AG04450 (cell line): ENCODE data around the gene DLX3. TPM values are rescaled to one million over a fixed set of nuclear protein-coding genes. Genes with fewer than 3 reads are reported as not detected.

Experiments
- CTCF ChIA-PET: fragments of 300-600, 350-600 bp; formaldehyde crosslinking; extraction: SDS; loops from one replicate; lab custom pipeline; 2022; ENCODE audit warnings: antibody characterized with exemption, inconsistent platforms; lab: Charles Lee
- POLR2A ChIA-PET: fragments of 350-600 bp; formaldehyde crosslinking; extraction: SDS; loops from one replicate; lab custom pipeline; 2021; ENCODE audit warnings: antibody characterized with exemption, inconsistent platforms; lab: Yijun Ruan, JAX
- DNase-seq: peaks from one replicate; pipeline ENCODE4 v3.0.0-alpha.2; 2011; ENCODE audit warnings: low read depth, low spot score
- H3K27ac ChIP-seq: one replicate; pipeline ENCODE4 v1.5.1; 2012; ENCODE audit warnings: low read depth, low read length, control low read depth
- H3K27me3 ChIP-seq: one replicate; pipeline ENCODE4 v1.6.0; 2012; ENCODE audit warnings: low read length; ENCODE audit not compliant: control insufficient read depth, insufficient read depth
- H3K4me3 ChIP-seq: 2 replicates; pipeline ENCODE4 v1.5.1; 2011; ENCODE audit warnings: mild to moderate bottlenecking, low read depth, low read length, control low read depth
- H3K9me3 ChIP-seq: 2 replicates; pipeline ENCODE4 v1.5.1; 2012; ENCODE audit warnings: low read length; ENCODE audit not compliant: control insufficient read depth, insufficient read depth
- CTCF ChIP-seq: IDR thresholded peaks from 2 replicates; pipeline ENCODE4 v1.5.1; 2011; ENCODE audit warnings: low read depth, low read length, control low read depth, inconsistent platforms
- polyA plus RNA-seq: library from polyadenylated mRNA; depleted of rRNA; stranded (reverse); fragments of >200 nt; gene quantifications from 2 replicates; pipeline ENCODE4 v1.2.3, GENCODE V29; 2011

DLX3 gene
- polyA plus RNA-seq, 1 experiment: not detected

DNA sequence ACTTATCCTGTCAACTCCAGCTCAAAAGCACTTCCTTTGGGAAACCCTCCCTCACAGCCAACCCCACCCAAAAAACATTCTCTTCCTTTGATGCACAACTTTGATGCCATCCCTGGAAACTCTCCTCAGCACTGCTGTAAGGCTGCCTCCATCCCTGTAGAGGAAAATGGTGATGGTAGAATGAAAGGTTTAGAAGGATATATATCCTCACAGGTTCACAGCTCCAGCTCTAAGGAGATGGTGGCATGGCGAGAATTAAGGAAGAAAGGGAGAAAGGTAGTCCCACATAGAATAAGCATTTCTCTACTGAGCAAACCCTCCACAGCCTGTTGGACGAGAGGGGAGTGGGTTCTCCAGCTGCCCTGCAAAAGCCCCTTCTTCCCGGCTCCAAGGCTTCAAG, 28.3 kb downstream of the DLX3 start:
- ChIA-PET CTCF (interaction anchor here (2.0 kb wide), 1 partner anchor 29 kb away, joined by 4 read pairs; no protein-coding TSS in a partner anchor), POLR2A (no interaction called here)
- Histone ChIP-seq H3K27ac (no peak overlapping the region), H3K27me3 (peaks cover 97% of the 10 kb centered on the region), H3K9me3 (peaks cover 13% of the 10 kb centered on the region; the same call in 1 of the 2 replicates), H3K4me3 (no peak overlapping the region)
- no peak for TF ChIP-seq CTCF
- DNase-seq: no peak

DNA sequence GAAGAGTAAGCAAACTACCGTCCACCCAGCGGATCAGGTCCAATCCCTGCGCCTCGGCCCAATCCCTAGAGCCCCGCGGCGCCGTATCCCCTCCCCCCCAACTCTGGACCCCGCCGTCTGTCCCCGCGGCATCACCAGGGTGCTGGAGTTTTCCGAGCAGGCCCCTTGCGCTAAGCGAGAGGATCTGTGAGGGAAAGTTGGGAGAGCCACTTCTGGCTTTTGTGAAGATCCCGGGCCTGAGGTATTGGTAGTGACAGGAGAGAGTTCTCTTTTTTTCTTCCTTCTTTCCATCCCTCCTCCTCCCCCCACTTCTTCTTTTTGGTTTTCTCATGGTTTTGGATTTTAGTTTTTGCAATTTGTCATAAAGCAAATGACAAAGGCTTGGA, 29.5 kb downstream of the DLX3 start:
- ChIA-PET POLR2A (no interaction called here), CTCF (interaction anchor here (2.0 kb wide), 1 partner anchor 31 kb away, joined by 4 read pairs; no protein-coding TSS in a partner anchor)
- no peak for DNase-seq
- Histone ChIP-seq H3K27me3 (peaks cover 91% of the 10 kb centered on the region), H3K4me3 (no peak overlapping the region), H3K9me3 (peaks cover 13% of the 10 kb centered on the region; the same call in 1 of the 2 replicates), H3K27ac (no peak overlapping the region)
- TF ChIP-seq CTCF: no peak

DNA sequence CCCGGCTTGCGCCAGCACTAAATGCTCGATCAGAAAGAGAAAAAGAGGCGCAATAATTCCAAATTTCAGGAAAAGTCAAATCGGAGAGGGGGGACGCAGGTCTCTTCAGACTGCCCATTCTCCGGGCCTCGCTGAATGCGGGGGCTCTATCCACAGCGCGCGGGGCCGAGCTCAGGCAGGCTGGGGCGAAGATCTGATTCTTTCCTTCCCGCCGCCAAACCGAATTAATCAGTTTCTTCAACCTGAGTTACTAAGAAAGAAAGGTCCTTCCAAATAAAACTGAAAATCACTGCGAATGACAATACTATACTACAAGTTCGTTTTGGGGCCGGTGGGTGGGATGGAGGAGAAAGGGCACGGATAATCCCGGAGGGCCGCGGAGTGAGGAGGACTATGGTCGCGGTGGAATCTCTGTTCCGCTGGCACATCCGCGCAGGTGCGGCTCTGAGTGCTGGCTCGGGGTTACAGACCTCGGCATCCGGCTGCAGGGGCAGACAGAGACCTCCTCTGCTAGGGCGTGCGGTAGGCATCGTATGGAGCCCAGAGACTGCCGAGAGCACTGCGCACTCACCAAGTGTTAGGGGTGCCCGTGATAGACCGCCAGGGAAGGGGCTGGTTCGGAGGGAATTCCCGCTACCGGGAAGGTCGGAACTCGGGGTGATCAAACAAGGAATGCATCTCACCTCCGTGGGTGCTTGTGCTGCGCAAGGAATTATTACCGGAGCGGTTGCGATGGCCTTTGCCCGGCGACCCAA, 30.1 kb downstream of the DLX3 start:
- H3K9me3 ChIP-seq: peaks cover 13% of the 10 kb centered on the region; the same call in 1 of the 2 replicates
- POLR2A ChIA-PET: no interaction called here
- no peak for DNase-seq
- H3K27me3 ChIP-seq: peaks cover 85% of the 10 kb centered on the region
- CTCF ChIA-PET: no interaction called here
- no peak overlapping the region for H3K27ac ChIP-seq
- H3K4me3 ChIP-seq: no peak overlapping the region
- TF ChIP-seq CTCF: no peak

- Histone ChIP-seq H3K9me3 (peaks cover 10% of the 10 kb centered on the region; the same call in 1 of the 2 replicates), H3K27me3 (peaks cover 81% of the 10 kb centered on the region), H3K27ac (no peak overlapping the region), H3K4me3 (no peak overlapping the region)
- DNase-seq: no peak
- ChIA-PET CTCF (no interaction called here), POLR2A (no interaction called here)
- TF ChIP-seq CTCF: no peak
These were observed 30.7 kb downstream of the DLX3 start for GRCh38 chr17:49964303-49964768.

DNA sequence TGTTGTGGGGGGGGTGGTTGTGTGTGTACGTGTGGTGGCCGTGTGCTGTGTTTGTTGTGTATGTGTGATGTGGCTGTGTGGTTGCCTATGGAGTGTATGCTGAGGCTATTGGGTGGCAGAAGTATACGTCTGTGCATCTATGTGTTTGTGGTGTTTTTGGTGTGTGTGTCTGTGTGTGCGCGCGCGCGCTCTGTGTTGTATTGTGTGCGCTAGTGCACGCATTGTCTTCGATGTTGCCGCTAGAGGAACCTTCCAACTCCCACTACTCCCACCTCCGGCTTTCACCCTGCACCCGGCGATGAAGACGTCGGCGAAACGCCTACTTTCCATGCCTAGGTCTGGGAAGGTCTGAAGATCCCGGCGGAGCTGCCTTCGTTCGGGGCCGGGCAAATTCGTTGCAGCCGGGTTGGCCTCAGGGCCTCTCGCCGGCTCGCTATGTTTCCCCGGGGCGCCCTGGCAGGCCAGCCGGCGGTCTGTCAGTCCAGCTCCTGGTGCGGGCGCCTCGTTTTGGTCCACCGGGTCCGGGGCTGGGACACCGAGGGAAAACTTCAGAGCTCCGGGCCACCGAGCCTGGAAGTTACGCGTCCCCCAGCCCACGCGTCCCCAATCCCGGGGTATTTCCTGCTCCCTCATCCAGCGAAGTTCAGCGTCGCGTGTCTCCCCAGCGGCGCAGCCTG, 31.3 kb downstream of the DLX3 start:
- Histone ChIP-seq H3K27ac (no peak overlapping the region), H3K4me3 (no peak overlapping the region), H3K27me3 (peaks cover 80% of the 10 kb centered on the region), H3K9me3 (peaks cover 4% of the 10 kb centered on the region; the same call in 1 of the 2 replicates)
- TF ChIP-seq CTCF: no peak
- ChIA-PET CTCF (interaction anchor here (0.9 kb wide), 1 partner anchor 34 kb away, joined by 3 read pairs; no protein-coding TSS in a partner anchor), POLR2A (no interaction called here)
- DNase-seq: no peak
